G401 (cell line): ENCODE data around the gene GOLT1B. TPM values are rescaled to one million over a fixed set of nuclear protein-coding genes. Genes with fewer than 3 reads are reported as not detected.
"Not testable (repeated sequence)": the region's sequence is repeated elsewhere in the genome, so short reads cannot be mapped to it uniquely, and the experiment has no call there.

Experiments
- DNase-seq: peaks from one replicate; pipeline ENCODE4 v3.0.0-alpha.2; 2015; ENCODE audit warnings: low spot score
- in situ Hi-C: cut with HindIII; loops from 2 replicates; pipeline ENCODE4 v1.10.0; 2016; ENCODE audit warnings: low sequenced_read_pairs, mixed read lengths
- total RNA-seq: library from RNA; depleted of rRNA; stranded (reverse); fragments of >200 nt; shearing (Covaris generic); gene quantifications from 2 replicates; pipeline ENCODE4 v1.2.3, GENCODE V29; 2014; rRNA removed

The GOLT1B gene
- 19.3 and 21.4 TPM in 2 replicates for total RNA-seq

GRCh38 chr12:21501258-21502163, at the start of gene GOLT1B, which contains the start of gene RECQL:
GOLT1B (plus strand) TSS chr12:21501789; CDS start chr12:21501924, 135 bp downstream.
RECQL (minus strand) TSS chr12:21501635; CDS start chr12:21499570, 2,065 bp downstream.
- DNase-seq: peak; percentile 99
- in situ Hi-C loops: no loop called here

GRCh38 chr12:21453312-21453852, 48.2 kb upstream of the GOLT1B start:
- in situ Hi-C loops: no loop called here
- no peak for DNase-seq

- in situ Hi-C loops: no loop called here
- DNase-seq: no peak
Observed at GRCh38 chr12:21456291-21456780, 45.3 kb upstream of the GOLT1B start.

GRCh38 chr12:21459474-21459873, 42.1 kb upstream of the GOLT1B start:
- no peak for DNase-seq
- in situ Hi-C loops: no loop called here

GRCh38 chr12:21467334-21467733, 34.3 kb upstream of the GOLT1B start:
- in situ Hi-C loops, DNase-seq: not testable (repeated sequence)

- DNase-seq: no peak
- in situ Hi-C loops: no loop called here
Observed at GRCh38 chr12:21471294-21471693, 30.3 kb upstream of the GOLT1B start.

- in situ Hi-C loops: no loop called here
- DNase-seq: peak; percentile 11
Observed at GRCh38 chr12:21472197-21472823, 29.3 kb upstream of the GOLT1B start.

- in situ Hi-C loops: no loop called here
- no peak for DNase-seq
Observed at GRCh38 chr12:21475552-21475951, 26.0 kb upstream of the GOLT1B start.

- in situ Hi-C loops: no loop called here
- no peak for DNase-seq
Observed at GRCh38 chr12:21476949-21477348, 24.6 kb upstream of the GOLT1B start.

- no peak for DNase-seq
- in situ Hi-C loops: no loop called here
Observed at GRCh38 chr12:21478756-21479455, 22.7 kb upstream of the GOLT1B start.

- no peak for DNase-seq
- in situ Hi-C loops: no loop called here
Observed at GRCh38 chr12:21483531-21483930, 18.1 kb upstream of the GOLT1B start.

GRCh38 chr12:21485998-21486397, 15.6 kb upstream of the GOLT1B start:
- DNase-seq: no peak
- in situ Hi-C loops: no loop called here

- in situ Hi-C loops: no loop called here
- DNase-seq: no peak
Observed at GRCh38 chr12:21499765-21500164, 1.8 kb upstream of the GOLT1B start.

GRCh38 chr12:21500786-21501257, 767 bp upstream of the GOLT1B start:
- in situ Hi-C loops: no loop called here
- no peak for DNase-seq

GRCh38 chr12:21502164-21502496, 541 bp downstream of the GOLT1B start:
- peak; percentile 34 for DNase-seq
- in situ Hi-C loops: no loop called here

- in situ Hi-C loops: no loop called here
- no peak for DNase-seq
Observed at GRCh38 chr12:21502872-21503271, 1.3 kb downstream of the GOLT1B start.

GRCh38 chr12:21505888-21506287, 4.3 kb downstream of the GOLT1B start:
- in situ Hi-C loops: no loop called here

GRCh38 chr12:21507849-21508248, 6.3 kb downstream of the GOLT1B start:
- in situ Hi-C loops: no loop called here
- DNase-seq: no peak

More at GRCh38 chr12:21505888-21506287, 4.3 kb downstream of the GOLT1B start:
- DNase-seq: no peak

GRCh38 chr12:21509768-21510167, 8.2 kb downstream of the GOLT1B start:
- in situ Hi-C loops: no loop called here
- DNase-seq: no peak
